NCI-H1092 (cell line): ENCODE results near the gene TNS1.

Experiments
- DNase-seq: peaks from one replicate; lab custom pipeline; 2025; lab: John Stamatoyannopoulos, UW

The TNS1 gene

DNA sequence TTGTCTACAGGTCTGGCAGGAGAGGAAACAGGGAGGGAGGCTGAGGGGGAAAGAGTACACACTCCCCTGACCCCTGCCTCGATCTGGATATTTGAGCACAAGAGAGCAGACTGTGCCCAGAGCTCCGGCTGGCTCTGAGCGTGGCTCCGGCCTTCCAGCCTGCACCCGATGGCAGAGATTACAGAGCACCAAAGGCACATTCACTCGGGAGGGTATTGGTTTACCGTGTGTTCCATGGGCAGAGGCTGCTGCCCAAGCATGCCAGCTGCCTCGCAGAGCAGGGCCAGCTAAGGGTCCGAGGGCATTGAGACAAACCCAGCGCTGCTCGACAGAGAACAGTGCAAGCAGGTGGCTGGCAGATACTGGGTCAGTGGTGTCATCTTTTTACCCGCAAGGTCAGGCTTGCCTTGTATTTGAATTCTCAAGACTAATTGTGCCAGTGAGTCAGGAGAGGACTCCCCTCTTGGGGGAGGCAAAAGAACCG, 132.2 kb downstream of the TNS1 start:
- DNase-seq: no peak

DNA sequence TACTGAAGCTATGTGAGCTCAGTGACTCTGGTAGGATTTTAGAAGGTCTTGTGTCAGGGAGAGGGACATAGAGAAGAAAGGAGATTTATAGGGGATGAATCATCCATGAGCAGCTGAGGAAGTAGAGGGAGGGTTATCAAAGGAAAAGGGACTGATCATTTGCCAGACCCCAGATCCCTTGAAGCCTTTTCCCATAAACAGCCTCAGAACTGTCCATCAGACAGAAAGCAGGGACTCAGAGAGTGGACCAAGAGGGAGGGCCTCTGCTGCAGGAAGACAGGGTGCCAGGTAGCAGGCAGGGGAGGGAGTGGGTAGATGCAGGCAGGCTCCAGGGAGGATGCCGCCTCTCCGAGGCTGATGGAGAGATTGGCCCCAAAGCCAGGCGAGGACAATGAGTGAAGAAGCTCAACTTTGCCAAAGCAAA, 133.9 kb downstream of the TNS1 start:
- no peak for DNase-seq

DNA sequence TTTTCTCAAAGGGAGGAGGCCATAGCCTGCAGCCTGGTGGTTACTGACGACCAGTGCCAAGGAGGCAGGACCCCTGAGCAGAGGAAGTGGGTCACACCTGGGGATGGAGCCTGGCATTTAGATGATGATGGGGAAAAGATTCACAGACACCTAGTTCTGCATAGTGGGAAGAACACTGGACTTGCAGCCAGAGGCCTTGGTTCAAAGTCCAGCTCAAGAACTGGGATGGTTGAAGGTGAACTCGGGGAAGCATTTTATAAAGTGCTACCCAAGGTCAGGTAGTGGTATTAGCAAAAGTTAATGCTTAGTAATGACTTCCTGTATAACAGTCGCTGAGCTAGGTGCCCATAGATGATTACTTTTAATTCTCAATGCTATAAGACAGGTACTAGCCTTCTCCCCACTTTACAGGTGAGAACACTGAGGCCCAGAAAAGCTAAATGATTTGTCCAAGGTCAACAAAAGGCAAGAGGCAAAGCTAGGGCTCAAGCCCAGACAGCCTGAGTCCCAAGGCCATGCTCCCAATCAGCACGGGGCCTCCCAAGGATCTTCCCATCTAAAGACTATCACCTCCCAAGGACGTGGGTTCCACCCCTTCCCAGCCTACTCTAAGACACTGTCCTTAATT, 134.4 kb downstream of the TNS1 start:
- no peak for DNase-seq

DNA sequence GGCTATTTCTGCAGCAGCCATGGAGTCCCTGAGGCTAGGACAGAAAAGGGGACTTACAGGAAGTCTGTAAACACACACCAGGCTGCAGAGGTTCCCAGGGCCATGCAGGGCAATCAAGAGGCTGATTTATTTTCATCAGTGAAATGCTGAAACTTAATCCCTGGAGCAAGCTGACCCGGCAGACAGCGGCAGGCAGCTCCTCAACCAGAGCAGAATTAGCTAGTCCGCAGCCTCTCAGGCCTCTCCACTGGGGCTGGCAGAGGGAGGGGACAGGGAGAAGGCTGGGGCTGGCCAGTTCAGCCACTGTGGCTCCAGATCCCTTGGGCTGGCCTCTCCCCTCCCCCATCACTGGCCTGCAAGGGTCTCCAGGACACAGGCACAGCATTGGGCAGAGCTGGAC, 136.3 kb downstream of the TNS1 start:
- DNase-seq: no peak

DNA sequence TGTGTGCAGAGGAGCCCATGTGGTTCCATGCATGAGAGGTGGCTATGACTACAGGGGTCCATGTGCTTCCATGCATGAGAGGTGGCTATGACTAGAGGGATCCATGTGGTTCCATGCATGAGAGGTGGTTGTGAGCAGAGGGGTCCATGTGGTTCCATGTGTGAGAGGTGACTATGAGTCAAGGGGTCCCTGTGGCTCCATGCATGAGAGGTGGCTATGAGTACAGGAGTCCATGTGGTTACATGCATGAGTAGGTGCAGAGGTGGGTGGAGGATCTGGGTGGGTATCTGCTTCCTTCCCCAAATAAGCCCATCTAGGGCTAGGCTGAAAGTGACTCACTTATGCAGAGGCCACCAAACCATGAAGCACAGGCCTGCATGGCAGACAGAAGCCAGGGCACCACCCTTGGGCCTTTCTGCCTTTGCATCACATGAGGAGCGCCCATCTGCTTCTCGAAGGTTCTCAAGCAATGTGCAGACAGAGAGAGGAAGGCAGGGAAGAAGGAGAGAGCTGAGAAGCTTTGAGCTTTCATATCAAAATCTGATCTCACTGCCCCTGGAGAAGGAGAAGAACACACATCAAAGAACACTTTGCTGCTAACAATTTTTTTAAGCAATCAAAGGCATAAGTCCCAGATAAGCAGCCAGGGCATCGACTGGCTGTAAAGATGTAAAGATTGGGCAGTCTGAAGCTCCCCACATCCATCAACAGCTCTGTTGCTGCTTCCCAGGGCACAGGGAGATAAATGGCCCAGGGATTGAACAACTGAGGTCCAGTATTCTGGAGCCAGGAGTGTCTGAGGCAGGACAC, 137.6 kb downstream of the TNS1 start:
- DNase-seq: no peak

DNA sequence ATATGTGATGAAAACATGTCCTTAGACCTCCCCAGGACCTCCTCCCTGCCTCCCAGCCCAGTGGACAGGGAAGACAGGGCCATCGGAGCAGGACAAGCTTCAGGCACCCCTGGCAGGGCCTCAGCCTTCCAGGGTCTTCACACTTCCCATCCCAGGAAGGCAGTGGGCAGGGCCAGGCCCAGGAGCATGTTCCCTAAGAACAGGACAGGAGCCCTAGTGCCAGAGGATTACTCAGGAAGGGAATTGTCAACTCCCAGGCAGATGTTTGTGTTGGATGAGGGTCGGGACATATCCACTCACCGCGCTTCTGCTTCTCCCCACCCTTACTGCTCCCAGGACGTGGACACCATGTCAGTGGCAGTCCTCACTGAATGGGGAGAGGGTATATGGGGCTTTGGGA, 138.9 kb downstream of the TNS1 start:
- no peak for DNase-seq

DNA sequence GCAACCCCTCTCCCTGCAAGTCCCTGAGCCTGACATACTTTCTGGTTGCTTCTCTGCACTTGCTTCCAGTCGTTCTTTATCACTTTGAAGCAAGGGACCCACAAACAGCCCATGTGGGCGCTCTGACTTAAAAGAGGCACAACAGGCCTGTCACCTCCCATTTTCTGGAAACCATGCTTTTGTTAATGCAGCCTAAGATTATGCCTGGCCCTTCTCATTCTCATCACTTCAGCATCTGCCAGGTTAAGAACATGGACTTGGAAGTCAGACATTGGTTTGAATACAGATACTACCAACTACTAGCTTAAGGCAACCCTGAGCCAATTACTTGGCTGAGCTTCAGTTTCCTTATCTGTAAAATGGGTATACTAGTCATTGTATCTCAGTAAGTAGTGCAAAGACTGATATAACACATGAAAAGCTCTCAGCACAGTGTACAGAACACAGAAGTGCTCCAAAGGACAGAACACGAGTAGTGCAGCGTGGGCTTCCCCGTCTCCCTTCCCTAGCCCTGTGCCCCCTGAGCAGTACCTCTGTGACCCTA, 141.4 kb downstream of the TNS1 start:
- DNase-seq: no peak

DNA sequence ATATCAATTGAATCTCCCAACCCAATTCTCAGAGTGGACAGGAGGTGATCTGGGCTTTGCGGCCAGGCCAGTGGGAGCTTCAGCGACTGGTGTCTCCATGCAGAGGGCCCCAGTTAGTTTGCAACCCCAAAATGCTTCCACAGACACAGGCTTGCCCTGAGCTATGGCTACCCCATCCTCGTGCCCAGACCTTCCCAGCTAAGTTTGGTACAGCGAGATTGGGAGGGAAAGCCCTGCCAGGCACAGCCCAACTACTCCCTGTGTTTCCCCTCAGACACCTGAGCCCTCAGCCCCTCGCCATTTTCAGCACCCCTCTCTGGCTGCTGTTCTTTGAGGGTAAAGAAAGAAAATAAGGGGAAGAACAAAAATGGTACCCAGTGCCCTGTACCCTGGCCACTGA, 142.9 kb downstream of the TNS1 start:
- DNase-seq: no peak

DNA sequence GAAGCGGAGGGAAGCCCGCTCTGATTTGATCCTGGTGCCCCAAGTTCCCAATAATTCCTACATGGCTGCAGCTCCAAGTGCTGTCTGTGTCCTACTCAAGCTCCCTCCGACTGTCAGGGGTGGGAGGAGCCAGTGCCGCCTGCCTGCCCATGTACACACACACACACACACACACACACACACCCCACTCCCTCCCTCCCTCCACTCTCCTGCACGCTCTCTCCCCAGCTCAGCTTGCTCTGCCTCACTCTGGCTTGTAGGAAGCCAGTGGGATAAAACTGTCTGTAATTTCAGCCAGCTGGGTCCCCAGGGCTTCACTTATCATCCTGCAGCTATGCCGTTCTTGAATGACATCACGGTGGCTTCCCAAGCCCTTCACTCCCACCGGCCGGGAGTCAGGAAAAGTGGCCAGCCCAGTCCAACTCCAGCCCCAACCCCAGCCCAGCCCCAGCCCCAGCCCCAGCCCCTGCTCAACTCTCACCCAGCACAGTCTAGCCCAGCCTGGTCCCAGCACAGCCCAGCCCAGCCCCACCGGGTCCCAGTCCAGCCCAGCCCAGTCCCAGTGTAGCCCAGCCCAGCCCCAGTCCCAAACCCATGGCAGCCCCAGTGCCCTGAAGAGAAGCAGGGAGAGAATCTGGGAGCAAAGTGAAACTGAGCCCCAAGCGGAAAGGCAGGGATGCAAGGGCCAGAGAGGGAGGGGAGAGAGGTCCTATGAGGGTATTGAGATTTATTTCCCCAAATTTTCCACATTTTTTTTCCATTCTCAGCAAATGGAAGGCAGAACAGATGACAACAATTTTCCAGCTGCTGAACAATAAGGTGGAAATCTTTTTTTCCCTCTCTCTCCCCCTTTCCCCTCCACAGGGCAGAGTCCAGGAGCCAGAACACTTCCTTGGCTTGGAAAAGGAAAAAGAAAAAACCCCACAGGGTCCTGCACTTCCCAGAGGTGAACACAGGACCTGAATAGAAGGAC, 144.0 kb downstream of the TNS1 start:
- no peak for DNase-seq

DNA sequence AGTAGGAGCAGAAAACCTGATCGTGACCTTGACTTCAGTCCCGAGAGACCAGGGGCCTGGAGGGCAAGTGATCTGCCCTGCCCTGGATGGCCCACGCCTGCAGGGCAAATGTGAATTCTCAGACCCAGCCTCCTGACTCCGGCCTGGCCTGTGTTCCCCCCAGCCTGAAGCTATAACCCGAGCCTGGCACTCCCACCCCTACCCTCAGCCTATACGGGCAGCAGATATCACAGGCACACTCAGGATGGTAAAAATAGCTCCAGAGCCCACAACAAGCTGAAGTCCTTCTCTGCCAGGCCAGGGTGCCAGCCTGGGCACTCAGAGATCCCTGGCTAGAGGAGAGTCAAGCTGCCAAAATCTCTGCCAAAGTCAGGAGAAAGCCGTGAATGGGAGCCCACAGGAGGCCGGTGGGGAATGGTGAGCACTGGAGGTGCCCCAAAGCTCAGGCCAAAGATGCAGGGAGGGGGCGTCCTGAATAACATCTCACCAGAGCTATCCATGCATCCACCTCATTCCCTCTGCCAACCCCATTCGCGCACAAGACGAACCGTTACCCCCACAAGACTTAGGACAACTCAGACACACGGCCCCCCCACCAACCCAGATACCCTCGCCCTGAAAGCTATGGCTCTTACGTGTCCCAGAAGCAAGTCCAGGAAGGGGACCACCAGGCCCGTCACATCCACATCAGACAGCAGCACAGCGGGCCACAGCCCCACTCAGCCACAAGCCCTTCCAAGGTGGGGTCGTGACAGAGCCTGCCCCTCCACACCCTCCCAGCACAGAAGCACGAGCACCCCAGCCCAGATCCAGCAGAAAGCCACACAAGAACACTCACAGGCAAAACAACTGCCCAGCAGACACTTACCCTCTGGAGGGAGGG, 144.9 kb downstream of the TNS1 start:
- no peak for DNase-seq

DNA sequence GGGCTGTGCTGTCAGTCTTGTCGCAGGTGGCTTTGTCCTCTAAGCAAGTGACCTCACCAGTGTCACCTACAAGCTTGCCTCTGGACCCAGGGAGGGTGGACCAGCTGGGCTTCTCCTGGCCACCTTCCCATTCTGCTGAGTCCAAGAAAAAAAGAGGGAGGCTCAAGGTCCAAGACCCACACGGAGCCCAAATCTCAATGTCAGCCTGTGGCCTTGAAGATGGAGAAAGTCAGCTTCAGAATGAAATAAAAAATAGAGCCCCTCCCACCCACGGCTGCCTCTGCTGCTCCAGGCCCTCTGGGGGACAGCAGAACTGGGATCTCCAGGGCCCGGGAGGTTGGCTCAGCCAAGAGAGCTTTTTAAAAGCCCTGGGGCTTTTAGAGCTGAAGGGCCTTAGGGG, 145.9 kb downstream of the TNS1 start:
- DNase-seq: no peak

DNA sequence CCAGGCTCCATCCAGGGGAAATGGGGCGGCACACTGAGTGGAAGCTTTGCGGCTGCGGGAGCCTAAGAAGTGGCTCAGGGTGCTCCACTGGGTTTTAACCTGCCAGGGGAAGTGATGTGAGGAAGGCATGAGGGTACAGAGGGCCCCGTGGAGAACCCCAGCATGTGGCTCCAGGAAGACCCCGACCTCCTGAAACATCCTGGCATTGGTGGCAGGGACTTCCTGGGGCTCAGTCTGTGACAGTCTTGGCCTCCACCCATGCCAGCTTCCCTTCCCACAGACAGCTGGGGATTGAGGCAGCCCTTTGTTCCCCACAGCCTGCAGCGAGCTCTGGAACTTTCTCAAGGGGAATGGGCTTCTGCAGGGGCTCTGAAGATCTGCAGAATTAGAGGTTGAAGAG, 146.6 kb downstream of the TNS1 start:
- DNase-seq: no peak

DNA sequence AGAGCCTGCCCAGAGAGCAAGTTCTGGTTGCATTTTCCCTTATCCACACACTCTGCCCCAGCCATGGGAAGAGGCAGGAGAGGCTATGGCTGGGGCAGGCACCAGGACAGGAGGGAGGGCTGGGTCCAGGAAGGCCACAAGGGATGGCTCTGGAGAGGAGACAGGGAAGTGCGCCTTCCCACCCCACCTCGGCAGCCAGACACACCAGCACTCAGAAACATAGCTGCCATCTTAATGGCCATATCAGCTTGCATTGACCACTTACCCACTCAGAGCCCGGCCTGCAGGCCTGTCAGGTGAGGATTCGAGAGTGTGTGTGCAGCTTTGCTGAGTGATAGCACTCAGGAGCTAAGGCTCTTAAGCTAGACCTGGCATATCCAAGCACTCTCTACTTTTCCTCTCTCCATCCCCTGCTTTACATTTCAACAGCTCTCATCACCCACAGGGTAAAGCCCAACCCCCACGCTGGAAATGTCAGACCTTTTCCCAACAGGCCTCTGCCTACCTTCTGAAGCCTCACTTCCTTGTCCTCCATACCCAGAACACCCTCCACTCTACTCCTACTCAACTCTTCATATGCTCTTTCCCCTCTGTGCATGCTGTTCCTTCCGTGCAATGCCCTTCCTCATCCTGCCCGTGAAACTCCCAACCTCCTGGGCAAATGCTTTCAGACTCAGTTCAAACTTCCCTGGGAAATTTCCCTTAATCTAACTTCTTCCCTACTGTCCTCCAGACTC, 147.9 kb downstream of the TNS1 start:
- DNase-seq: no peak

DNA sequence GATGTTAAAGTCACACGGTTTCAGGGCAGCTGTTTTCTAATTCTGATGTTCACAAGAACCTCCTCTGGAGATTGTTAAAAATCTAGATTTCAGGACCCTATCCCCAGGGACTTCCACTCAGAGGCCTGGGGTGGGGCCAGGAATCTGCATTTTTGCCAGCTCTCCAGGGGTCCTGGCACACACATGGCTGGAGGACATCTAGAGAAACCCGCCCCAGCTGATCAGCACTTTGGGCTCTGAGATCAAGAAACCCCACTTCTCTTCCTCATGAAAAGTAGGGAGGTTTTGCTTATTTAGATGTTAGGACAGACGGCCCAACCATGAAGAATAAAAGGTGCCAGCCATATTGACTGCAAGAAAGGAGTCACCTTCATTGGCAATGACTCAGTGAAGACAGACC, 148.8 kb downstream of the TNS1 start:
- no peak for DNase-seq

DNA sequence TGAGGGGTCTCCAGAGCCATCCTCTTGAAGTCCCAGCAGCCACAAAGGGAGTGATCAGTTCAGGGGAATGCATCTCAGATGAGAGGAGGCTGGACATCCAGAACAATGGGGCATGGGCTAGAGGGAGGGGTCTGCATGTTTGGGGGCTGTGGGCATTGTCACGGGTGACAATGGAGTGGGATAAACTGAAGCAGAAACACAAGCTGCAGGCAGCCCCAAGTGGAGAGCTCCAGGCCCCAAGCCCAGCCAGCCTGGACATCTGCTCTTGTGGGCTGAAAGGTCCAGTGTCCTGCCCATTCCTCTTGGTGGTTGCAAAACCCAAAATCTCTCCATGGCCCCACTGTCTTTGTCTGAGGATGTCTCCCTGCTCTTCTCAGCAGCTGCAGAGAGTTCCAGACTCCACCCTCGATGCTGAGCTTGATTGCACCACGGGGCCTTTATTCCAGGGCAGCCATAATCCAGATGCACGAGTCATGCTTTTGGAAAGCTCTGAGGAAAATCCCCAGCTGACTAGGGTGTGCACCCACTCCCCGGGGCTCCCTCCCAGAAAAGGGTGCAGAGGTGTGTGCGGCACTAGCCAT, 149.4 kb downstream of the TNS1 start:
- DNase-seq: no peak

DNA sequence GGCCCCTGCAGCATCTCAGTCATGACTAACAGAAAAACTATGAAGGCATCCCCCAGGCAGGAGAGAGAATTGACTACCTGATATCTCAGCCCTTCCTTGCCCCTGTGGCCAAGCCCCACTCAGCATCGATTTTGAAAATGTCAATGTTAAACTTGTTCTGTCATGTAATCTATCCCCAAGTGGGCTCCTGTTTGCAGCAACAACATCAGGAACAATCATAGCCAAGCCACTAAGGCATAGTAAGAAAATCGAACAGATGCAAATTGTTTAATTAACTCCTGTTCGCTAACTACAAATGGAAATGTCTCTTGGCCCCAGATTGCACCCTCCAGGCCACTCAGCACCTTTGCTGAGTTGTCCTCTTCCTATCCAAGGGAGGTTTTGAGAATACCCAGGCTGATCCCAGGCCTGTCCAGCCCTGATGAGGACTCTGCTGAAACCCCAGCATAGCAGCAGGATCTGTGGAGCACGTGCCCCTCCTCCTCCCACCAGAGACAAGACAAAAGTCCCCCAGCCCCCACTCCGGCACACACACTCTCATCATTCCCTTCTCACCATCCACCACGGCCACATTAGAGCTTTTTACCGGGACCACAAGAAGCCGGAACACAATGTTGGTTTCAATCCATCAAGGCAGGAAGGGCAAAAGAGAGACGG, 150.1 kb downstream of the TNS1 start:
- DNase-seq: no peak

DNA sequence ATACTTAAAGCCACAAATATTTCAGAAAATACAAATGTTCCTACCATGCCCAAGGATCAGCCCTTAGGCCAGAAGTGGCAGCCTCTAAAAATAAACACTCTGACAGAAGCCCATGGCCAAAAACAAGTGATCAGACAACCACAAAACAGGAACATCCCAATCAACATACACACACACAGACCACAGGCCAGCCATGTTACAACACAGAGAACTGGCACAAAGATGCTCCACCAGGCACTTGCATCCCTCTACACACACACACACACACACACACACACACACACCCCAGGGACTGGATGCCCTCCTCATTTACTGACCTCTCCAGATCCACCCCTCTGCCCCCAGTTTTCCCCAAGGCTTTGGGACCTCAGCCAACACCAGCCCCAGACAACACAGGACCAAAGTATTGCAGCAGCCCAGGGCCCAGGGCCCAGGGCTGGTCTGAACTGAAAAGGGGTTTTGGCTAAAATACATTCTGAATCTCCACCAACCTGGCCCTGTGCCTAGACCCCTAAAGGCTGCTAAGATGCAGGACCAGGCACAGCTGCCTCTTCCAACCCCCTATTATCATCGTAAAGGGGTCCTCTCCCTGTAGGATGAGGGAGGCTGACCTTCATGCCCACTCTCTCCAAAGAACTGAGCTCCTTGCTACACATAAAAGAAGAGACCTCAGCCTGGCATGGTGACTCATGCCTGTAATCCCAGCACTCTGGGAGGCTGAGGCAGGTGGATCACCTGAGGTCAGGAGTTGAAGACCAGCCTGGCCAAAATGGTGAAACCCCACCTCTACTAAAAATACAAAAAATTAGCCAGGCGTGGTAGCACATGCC, 151.4 kb downstream of the TNS1 start:
- no peak for DNase-seq

DNA sequence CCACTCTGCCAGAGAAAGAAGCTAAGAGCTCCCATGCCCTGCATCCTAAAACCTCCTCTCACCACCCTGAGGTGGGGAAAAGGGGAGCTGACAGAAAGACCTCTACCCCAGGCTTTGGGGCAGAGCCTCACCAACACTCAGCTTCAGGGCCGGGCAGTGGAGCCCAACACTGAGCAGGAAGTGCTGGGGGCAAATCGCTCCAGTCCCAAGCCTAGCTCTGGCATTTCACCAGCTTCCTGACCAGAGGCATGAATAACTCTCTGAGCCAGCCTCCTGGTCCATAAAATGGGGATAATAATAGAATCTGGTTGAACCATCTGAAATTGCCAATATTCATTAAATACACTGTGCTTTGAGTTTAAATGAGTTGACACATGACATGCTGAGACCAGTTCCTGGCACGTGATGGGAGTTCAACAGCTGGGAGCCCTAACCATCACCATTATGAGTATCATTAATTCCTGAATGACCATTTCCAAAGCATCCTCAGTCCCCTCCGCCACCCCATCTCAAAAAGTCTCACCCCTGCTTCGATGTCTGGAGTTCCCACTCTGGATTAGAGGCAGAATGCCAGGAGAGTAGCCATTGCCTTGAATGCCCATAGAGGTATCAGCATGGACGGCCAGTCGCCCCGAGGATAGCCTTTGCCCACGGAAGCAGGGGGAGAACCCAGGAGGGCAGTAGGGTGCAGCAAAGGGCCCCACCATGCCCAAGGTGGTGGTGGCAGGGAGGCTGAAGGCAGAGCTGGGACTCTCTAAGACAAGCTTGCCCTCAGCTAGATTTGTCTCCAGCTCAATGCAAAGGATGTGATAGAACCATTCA, 153.4 kb downstream of the TNS1 start:
- DNase-seq: no peak
